GM12878 (cell line): ENCODE measurements around the gene OR10H1. TPM values are rescaled to one million over a fixed set of nuclear protein-coding genes. Genes with fewer than 3 reads are reported as not detected.

Source experiments
- ATAC-seq: fragments of 200-7000 bp; cut with Tn5 transposase; 3 replicates; pipeline ENCODE4 v1.9.1; 2020; ENCODE audit warnings: mild to moderate bottlenecking, moderate library complexity
- BruUV-seq: library from RNA; stranded (reverse); fragments of 400-500 nt; replicated peaks from 2 replicates; lab custom pipeline; 2021; lab: Mats Ljungman, UMichigan
- CTCF ChIA-PET: fragments of 300-600 bp; sonication (Branson Sonifier 250); formaldehyde crosslinking; extraction: SDS; loops from one replicate; lab custom pipeline; 2021; ENCODE audit warnings: inconsistent platforms; lab: Yijun Ruan, JAX
- POLR2A ChIA-PET: fragments of 350-600 bp; formaldehyde crosslinking; extraction: SDS; loops from one replicate; lab custom pipeline; 2021; ENCODE audit warnings: inconsistent platforms; lab: Charles Lee
- RAD21 ChIA-PET: fragments of 300-600 bp; sonication (Branson Sonifier 250); formaldehyde crosslinking; loops from one replicate; lab custom pipeline; 2023; ENCODE audit warnings: antibody characterized with exemption; ENCODE audit not compliant: unreplicated experiment; lab: Charles Lee
- SMC1A ChIA-PET: fragments of 300-600 bp; sonication (Branson Sonifier 250); formaldehyde crosslinking; loops from one replicate; lab custom pipeline; 2023; ENCODE audit not compliant: unreplicated experiment, uncharacterized antibody; lab: Charles Lee
- DNase-seq: peaks from one replicate; pipeline ENCODE4 v3.0.0-alpha.2; 2011; ENCODE audit warnings: low read depth, low spot score
- FAIRE-seq: peaks from 3 replicates; lab custom pipeline; 2011; peaks lifted over from hg19 to GRCh38; lab: Jason Lieb, UNC
- H2AFZ ChIP-seq: 2 replicates; pipeline ENCODE4 v1.6.0; 2011; ENCODE audit warnings: low read depth, low read length, control low read depth; ENCODE audit not compliant: control insufficient read depth
- H3K27ac ChIP-seq: 2 replicates; pipeline ENCODE4 v1.5.1; 2011; ENCODE audit warnings: control low read depth; ENCODE audit not compliant: control insufficient read depth, insufficient read depth
- H3K27me3 ChIP-seq, 2 experiments: replicated peaks in 1 of 2; 2 replicates each; pipeline versions ENCODE4 v1.6.0 to v1.6.1; 2011; ENCODE audit warnings: low read length in 1 of 2; ENCODE audit not compliant: control insufficient read depth in 2 of 2, insufficient read depth in 2 of 2
- H3K36me3 ChIP-seq, 2 experiments: 2 replicates each; pipeline ENCODE4 v1.5.1; 2011; ENCODE audit warnings: low read length in 1 of 2; ENCODE audit not compliant: control insufficient read depth in 2 of 2, insufficient read depth in 2 of 2
- H3K4me1 ChIP-seq: 2 replicates; pipeline ENCODE4 v1.6.1; 2011; ENCODE audit warnings: mild to moderate bottlenecking, low read length, moderate library complexity, mixed read lengths; ENCODE audit not compliant: control insufficient read depth, insufficient read depth
- H3K4me2 ChIP-seq: 2 replicates; pipeline ENCODE4 v1.6.0; 2011; ENCODE audit warnings: control low read depth; ENCODE audit not compliant: control insufficient read depth, insufficient read depth
- H3K4me3 ChIP-seq: fragments of 200-600 bp; sonication (generic); 2 replicates; pipeline ENCODE4 v1.5.1; 2016
- H3K79me2 ChIP-seq: 2 replicates; pipeline ENCODE4 v1.6.0; 2011; ENCODE audit warnings: low read length; ENCODE audit not compliant: control insufficient read depth, insufficient read depth
- H3K9ac ChIP-seq: 2 replicates; pipeline ENCODE4 v1.8.0; 2011; ENCODE audit warnings: low read length, control low read depth, mixed read lengths; ENCODE audit not compliant: control insufficient read depth, insufficient read depth
- H3K9me3 ChIP-seq: replicated peaks from 3 replicates; pipeline ENCODE4 v1.5.1; 2011; ENCODE audit warnings: mild to moderate bottlenecking, low read length; ENCODE audit not compliant: control insufficient read depth, insufficient read depth
- H4K20me1 ChIP-seq: 2 replicates; pipeline ENCODE4 v1.6.0; 2011; ENCODE audit not compliant: control insufficient read depth, insufficient read depth
- BMI1 ChIP-seq: fragments of 450-650 bp; IDR thresholded peaks from 2 replicates; pipeline ENCODE4 v1.6.1; 2016; ENCODE audit warnings: mild to moderate bottlenecking, moderate library complexity, borderline replicate concordance
- BRCA1 ChIP-seq: IDR thresholded peaks from 2 replicates; pipeline ENCODE4 v1.6.1; 2011; ENCODE audit warnings: low read depth, low read length, improper control_type of control experiment
- CBX3 ChIP-seq: fragments of 200-600 bp; sonication (generic); IDR thresholded peaks from 2 replicates; pipeline ENCODE4 v1.6.1; 2016; ENCODE audit warnings: low read depth, borderline replicate concordance
- CHD1 ChIP-seq: IDR thresholded peaks from 2 replicates; pipeline ENCODE4 v1.6.1; 2012; ENCODE audit warnings: low read depth, low read length, improper control_type of control experiment
- HDAC6 ChIP-seq: fragments of 200-600 bp; sonication (generic); IDR thresholded peaks from one replicate; pipeline ENCODE4 v1.8.0; 2017; ENCODE audit warnings: antibody characterized with exemption; ENCODE audit not compliant: unreplicated experiment
- NRF1 ChIP-seq: conservative IDR thresholded peaks from 2 replicates; pipeline ENCODE4 v1.6.1; 2011; ENCODE audit warnings: mild to moderate bottlenecking, low read depth, low read length, improper control_type of control experiment
- RB1 ChIP-seq: fragments of 450-650 bp; formaldehyde crosslinking; IDR thresholded peaks from 2 replicates; pipeline ENCODE4 v1.6.1; 2017; ENCODE audit warnings: mild to moderate bottlenecking, borderline replicate concordance
- SP1 ChIP-seq: IDR thresholded peaks from one replicate; pipeline ENCODE4 v1.6.1; 2011; ENCODE audit warnings: low read depth, low read length
- ZNF207 ChIP-seq: fragments of 450-650 bp; IDR thresholded peaks from 2 replicates; pipeline ENCODE4 v1.6.1; 2014; ENCODE audit warnings: antibody characterized with exemption, mild to moderate bottlenecking, borderline replicate concordance
- WGBS: methylation state at CpG from one replicate; pipeline ENCODE4 v1.1.6; 2016; ENCODE audit warnings: low lambda C conversion rate; ENCODE audit not compliant: insufficient replicate concordance, insufficient coverage; ENCODE audit errors: missing lambda C conversion rate; 5-methylcytosine and 5-hydroxymethylcytosine counted together
- in situ Hi-C: fragments of 300-500 bp; cut with MboI; formaldehyde crosslinking; loops from 9 replicates; pipeline ENCODE4 v1.14.3; 2018; ENCODE audit warnings: mixed read lengths
- intact Hi-C: fragments of 100-400 bp; cut with micrococcal nuclease; formaldehyde crosslinking; loops from one replicate; pipeline ENCODE4 v1.14.2; 2022; ENCODE audit not compliant: unreplicated experiment
- polyA plus RNA-seq, 11 experiments: library from polyadenylated mRNA; depleted of rRNA in 4 of 11; unstranded in 6 of 11; stranded (reverse) in 5 of 11; fragments of >200 nt; fragmentation: Nextera tagmentation in 4 of 11; fragmentation: Illumina TruSeq in 1 of 11; extraction: Ambion mirVana in 4 of 11; extraction: Trizol in 1 of 11; gene quantifications; 1 replicate in 1 of 11; 2 replicates in 10 of 11; pipeline versions ENCODE4 v1.2.1 to v1.2.3, GENCODE V29; 2011 to 2016; ENCODE audit warnings: inconsistent platforms in 2 of 11, missing spikeins in 2 of 11, low read depth in 1 of 11
- total RNA-seq, 4 experiments: library from RNA; depleted of rRNA in 3 of 4; stranded (reverse); fragments of >200 nt in 3 of 4; fragmentation: Illumina TruSeq in 1 of 4; extraction: Trizol in 1 of 4; gene quantifications; 2 replicates each; pipeline versions ENCODE4 v1.2.1 to v1.2.3, GENCODE V29; 2013 to 2021
- TF ChIP-seq, protein P1 (sequence below): fragments of 450-650 bp; IDR thresholded peaks from 2 replicates; pipeline ENCODE4 v1.6.1; 2018; ENCODE audit warnings: mild to moderate bottlenecking, low read depth, moderate library complexity; ENCODE audit not compliant: partially characterized antibody
- TF ChIP-seq, protein P2 (sequence below): fragments of 150-350 bp; IDR thresholded peaks from 2 replicates; pipeline ENCODE4 v1.6.1; 2016; ENCODE audit warnings: low read depth, low read length

OR10H1 gene
- total and polyA plus RNA-seq, 10 of the 15 experiments (the other 5 are each of a cell fraction or from before 2014, with no cell fraction given): not detected

DNA sequence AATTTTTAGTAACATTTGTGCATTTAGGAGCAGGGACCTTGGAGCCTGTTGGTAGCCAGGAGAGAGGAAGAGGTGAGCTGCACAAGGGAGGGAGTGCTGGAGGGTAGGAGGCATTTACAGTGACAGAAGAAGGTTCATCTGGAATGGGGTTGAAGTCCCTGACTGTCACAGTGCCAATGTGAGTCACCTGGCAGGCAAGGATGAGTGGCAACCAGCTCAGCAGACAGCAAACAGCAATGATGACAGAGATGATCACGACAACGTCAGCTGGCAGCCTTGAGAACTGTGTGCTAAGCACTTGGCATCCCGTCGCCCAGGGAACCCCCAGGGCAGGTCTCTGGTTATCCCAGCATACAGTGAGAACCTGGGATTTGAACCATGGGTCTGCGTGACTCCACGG lies 25.4 kb downstream of the OR10H1 start:
- no TSS peak for BruUV-seq
- ChIA-PET SMC1A (no interaction called here), CTCF (no interaction called here), RAD21 (no interaction called here), POLR2A (no interaction called here)
- WGBS: 3% methylated on average over 5 of the region's 6 CpGs
- TF ChIP-seq, protein P1, sequence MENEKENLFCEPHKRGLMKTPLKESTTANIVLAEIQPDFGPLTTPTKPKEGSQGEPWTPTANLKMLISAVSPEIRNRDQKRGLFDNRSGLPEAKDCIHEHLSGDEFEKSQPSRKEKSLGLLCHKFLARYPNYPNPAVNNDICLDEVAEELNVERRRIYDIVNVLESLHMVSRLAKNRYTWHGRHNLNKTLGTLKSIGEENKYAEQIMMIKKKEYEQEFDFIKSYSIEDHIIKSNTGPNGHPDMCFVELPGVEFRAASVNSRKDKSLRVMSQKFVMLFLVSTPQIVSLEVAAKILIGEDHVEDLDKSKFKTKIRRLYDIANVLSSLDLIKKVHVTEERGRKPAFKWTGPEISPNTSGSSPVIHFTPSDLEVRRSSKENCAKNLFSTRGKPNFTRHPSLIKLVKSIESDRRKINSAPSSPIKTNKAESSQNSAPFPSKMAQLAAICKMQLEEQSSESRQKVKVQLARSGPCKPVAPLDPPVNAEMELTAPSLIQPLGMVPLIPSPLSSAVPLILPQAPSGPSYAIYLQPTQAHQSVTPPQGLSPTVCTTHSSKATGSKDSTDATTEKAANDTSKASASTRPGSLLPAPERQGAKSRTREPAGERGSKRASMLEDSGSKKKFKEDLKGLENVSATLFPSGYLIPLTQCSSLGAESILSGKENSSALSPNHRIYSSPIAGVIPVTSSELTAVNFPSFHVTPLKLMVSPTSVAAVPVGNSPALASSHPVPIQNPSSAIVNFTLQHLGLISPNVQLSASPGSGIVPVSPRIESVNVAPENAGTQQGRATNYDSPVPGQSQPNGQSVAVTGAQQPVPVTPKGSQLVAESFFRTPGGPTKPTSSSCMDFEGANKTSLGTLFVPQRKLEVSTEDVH: no peak
- TF ChIP-seq BMI1 (no peak), NRF1 (no peak), CHD1 (no peak), BRCA1 (no peak), CBX3 (no peak), ZNF207 (no peak), SP1 (no peak), RB1 (no peak), HDAC6 (no peak)
- TF ChIP-seq, protein P2, sequence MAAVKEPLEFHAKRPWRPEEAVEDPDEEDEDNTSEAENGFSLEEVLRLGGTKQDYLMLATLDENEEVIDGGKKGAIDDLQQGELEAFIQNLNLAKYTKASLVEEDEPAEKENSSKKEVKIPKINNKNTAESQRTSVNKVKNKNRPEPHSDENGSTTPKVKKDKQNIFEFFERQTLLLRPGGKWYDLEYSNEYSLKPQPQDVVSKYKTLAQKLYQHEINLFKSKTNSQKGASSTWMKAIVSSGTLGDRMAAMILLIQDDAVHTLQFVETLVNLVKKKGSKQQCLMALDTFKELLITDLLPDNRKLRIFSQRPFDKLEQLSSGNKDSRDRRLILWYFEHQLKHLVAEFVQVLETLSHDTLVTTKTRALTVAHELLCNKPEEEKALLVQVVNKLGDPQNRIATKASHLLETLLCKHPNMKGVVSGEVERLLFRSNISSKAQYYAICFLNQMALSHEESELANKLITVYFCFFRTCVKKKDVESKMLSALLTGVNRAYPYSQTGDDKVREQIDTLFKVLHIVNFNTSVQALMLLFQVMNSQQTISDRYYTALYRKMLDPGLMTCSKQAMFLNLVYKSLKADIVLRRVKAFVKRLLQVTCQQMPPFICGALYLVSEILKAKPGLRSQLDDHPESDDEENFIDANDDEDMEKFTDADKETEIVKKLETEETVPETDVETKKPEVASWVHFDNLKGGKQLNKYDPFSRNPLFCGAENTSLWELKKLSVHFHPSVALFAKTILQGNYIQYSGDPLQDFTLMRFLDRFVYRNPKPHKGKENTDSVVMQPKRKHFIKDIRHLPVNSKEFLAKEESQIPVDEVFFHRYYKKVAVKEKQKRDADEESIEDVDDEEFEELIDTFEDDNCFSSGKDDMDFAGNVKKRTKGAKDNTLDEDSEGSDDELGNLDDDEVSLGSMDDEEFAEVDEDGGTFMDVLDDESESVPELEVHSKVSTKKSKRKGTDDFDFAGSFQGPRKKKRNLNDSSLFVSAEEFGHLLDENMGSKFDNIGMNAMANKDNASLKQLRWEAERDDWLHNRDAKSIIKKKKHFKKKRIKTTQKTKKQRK: no peak
- Histone ChIP-seq H3K36me3 (no peaks in the 10 kb centered on the region), H3K27me3 (no peaks in the 10 kb centered on the region), H3K4me3 (no peak overlapping the region), H3K79me2 (no peaks in the 10 kb centered on the region), H3K4me2 (no peak overlapping the region), H3K9me3 (no peaks in the 10 kb centered on the region), H3K9ac (no peak overlapping the region), H4K20me1 (no peaks in the 10 kb centered on the region), H3K4me1 (no peaks in the 10 kb centered on the region), H3K27ac (no peak overlapping the region), H2AFZ (no peak overlapping the region)
- intact Hi-C loops (no loop called here), in situ Hi-C loops (no loop called here)
- ATAC-seq (no peak), FAIRE-seq (no peak), DNase-seq (no peak)
